Bronchial epithelial cell (primary cell): ENCODE data around the gene MEIS1. TPM values are rescaled to one million over a fixed set of nuclear protein-coding genes. Genes with fewer than 3 reads are reported as not detected.

ENCODE experiments used
- DNase-seq: peaks from one replicate; pipeline ENCODE4 v3.0.0-alpha.2; 2010; ENCODE audit warnings: low read depth
- FAIRE-seq: peaks from 2 replicates; lab custom pipeline; 2011; peaks lifted over from hg19 to GRCh38; lab: Jason Lieb, UNC
- H3K27me3 ChIP-seq: 2 replicates; pipeline ENCODE4 v1.5.1; 2011; ENCODE audit warnings: low read length; ENCODE audit not compliant: control insufficient read depth, insufficient read depth
- H3K36me3 ChIP-seq: 2 replicates; pipeline ENCODE4 v1.5.1; 2011; ENCODE audit warnings: low read length; ENCODE audit not compliant: control insufficient read depth, insufficient read depth
- H3K4me3 ChIP-seq: 2 replicates; pipeline ENCODE4 v1.5.1; 2011; ENCODE audit warnings: mild to moderate bottlenecking, low read depth, low read length, control low read depth
- total RNA-seq: library from RNA; depleted of rRNA; stranded (reverse); fragments of >200 nt; gene quantifications from 2 replicates; pipeline ENCODE4 v1.2.1, GENCODE V29; 2014
- TF ChIP-seq, protein P1 (sequence below): IDR thresholded peaks from 2 replicates; pipeline ENCODE4 v1.5.1; 2011; ENCODE audit warnings: mild to moderate bottlenecking, moderate library complexity, low read length, control low read depth, inconsistent platforms; ENCODE audit not compliant: insufficient read depth, severe bottlenecking

Gene MEIS1
- total RNA-seq, 1 donor from 2014 or later = 28.4 TPM

DNA sequence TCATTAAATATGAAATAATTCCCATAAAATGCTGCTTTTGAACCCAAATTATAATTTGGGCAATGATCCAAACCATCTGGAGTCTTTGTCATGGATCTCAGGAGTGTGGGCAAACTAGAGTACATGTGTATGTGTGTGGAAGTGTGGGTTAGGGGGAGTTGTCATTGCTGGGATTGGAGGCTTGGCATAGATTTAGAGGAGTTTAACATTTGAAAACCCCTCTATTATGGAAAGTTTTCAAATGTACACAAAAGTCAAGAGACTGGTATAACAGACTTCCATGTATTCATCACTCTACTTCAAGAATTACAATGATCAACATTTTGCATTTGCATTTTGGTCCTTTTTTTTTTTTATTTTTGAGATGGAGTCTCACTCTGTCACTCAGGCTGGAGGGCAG is 159.1 kb downstream of the MEIS1 start:
- Histone ChIP-seq H3K27me3 (no peaks in the 10 kb centered on the region), H3K4me3 (no peak overlapping the region), H3K36me3 (no peaks in the 10 kb centered on the region)
- FAIRE-seq (no peak), DNase-seq (no peak)
- TF ChIP-seq, protein P1, sequence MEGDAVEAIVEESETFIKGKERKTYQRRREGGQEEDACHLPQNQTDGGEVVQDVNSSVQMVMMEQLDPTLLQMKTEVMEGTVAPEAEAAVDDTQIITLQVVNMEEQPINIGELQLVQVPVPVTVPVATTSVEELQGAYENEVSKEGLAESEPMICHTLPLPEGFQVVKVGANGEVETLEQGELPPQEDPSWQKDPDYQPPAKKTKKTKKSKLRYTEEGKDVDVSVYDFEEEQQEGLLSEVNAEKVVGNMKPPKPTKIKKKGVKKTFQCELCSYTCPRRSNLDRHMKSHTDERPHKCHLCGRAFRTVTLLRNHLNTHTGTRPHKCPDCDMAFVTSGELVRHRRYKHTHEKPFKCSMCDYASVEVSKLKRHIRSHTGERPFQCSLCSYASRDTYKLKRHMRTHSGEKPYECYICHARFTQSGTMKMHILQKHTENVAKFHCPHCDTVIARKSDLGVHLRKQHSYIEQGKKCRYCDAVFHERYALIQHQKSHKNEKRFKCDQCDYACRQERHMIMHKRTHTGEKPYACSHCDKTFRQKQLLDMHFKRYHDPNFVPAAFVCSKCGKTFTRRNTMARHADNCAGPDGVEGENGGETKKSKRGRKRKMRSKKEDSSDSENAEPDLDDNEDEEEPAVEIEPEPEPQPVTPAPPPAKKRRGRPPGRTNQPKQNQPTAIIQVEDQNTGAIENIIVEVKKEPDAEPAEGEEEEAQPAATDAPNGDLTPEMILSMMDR = no peak

DNA sequence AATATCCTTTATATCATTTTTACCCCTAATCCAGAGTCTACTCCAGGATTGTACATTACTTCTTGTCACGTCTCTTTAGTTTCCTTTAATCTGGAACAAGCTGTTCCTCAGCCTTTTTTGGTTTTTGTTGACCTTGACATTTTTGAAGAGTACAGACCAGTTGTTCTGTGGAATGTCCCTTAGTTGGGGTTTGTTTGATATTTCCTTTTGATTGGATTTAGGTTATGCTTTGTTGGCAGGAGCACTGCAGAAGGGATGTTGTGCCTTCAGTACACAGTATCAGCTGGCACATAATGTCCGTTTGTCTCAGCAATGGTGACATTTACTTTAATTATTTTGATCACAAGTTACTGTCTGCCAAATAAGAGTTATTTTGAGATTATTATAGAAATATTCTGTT is 160.6 kb downstream of the MEIS1 start:
- DNase-seq (no peak), FAIRE-seq (no peak)
- TF ChIP-seq, protein P1 = no peak
- no peak overlapping the region for H3K4me3 ChIP-seq
- no peaks in the 10 kb centered on the region for H3K36me3 ChIP-seq
- H3K27me3 ChIP-seq = no peaks in the 10 kb centered on the region

DNA sequence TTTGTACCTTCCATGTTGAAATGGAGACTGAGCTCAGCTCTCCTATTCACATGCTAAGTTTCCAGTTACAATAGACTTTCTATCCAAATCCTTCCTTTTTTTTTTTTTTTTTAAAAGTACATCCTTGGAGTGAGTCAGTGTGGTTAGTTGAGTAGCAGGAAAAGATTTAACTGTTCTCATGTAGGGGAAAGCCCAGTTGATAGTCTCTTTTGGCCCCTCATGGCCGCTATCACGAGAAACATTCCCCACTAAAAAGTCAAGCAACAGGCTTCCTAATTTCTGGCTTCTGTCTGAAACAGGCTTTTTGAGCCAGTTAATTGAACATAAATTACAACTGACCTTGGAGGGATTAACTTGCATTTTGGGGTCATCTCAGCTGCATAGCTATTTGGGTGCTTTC is 161.3 kb downstream of the MEIS1 start:
- TF ChIP-seq, protein P1 = no peak
- DNase-seq (peak; percentile 29), FAIRE-seq (no peak)
- Histone ChIP-seq H3K4me3 (no peak overlapping the region), H3K36me3 (no peaks in the 10 kb centered on the region), H3K27me3 (no peaks in the 10 kb centered on the region)

DNA sequence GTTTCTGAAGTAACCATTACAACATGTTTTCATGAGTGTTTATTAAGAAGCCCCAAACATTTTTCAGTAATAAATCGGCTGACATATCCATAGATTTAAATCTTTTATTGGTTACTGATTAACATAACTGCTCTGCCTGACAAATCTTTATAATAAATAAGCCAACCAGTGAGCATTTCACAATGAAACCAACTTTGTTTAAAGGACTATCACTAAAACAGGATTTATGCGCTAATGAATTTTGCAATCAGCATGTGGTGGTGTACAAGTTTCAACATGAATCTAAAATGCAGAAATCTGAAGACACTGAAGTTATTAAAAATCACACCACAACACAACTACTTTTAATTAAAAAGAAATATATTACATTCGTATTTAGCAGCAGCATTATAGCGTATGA is 166.7 kb downstream of the MEIS1 start:
- Histone ChIP-seq H3K36me3 (no peaks in the 10 kb centered on the region), H3K27me3 (no peaks in the 10 kb centered on the region), H3K4me3 (no peak overlapping the region)
- DNase-seq (peak; percentile 73), FAIRE-seq (no peak)
- TF ChIP-seq, protein P1 = no peak

DNA sequence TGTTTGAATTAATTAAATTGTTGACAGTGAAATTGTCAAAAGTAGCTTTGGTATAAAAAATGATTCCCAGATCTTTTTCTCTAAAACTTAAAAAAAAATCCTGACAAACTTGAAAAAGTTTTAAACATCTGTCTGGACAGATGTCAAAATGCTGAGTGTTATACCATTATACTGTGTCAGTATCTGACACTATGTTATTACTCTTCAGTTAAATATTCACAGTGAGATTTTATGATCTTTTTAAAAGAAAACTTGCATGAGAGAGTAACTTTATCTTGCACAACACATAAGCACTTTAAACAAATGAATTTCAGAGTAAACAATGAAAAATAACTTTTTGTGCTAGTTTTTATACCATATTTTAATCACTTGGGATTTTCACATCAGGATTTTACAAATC is 167.4 kb downstream of the MEIS1 start:
- Histone ChIP-seq H3K4me3 (no peak overlapping the region), H3K27me3 (no peaks in the 10 kb centered on the region), H3K36me3 (no peaks in the 10 kb centered on the region)
- DNase-seq (no peak), FAIRE-seq (no peak)
- TF ChIP-seq, protein P1 = no peak

DNA sequence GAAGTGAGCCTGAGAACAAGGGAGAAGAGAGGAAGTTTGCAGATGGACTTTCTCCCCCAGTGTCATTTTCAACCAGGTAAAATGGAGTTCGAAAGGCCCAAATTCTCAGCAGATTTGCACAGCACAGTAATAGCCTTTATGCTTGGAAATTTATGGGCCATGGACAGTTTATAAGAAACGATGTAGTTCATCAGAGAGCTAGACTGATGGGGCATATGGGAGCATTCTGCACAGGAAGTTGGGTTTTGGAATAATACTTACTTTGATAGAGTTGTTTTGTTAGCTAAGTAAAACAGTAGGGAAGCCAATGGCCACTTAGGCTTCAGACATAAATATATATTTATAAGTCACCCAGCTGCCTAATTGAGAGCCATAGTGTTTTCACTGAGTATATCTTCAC is 169.4 kb downstream of the MEIS1 start:
- TF ChIP-seq, protein P1 = no peak

More for the DNA sequence above, 169.4 kb downstream of the MEIS1 start:
- H3K36me3 ChIP-seq = no peaks in the 10 kb centered on the region
- DNase-seq = no peak
- no peak overlapping the region for H3K4me3 ChIP-seq
- no peak for FAIRE-seq
- H3K27me3 ChIP-seq = no peaks in the 10 kb centered on the region
